Esophagus muscularis mucosa (tissue), 4 donors: Measurements from ENCODE around the gene PYROXD2.

Experiments
- CTCF ChIP-seq, 3 experiments: fragments of 200-600 bp in 2 of 3; fragments of 450-650 bp in 1 of 3; sonication (generic) in 2 of 3; IDR thresholded peaks; one replicate each; pipeline ENCODE4 v1.5.1; 2017 to 2019; ENCODE audit warnings: antibody characterized with exemption in 3 of 3, mild to moderate bottlenecking in 2 of 3, moderate library complexity in 1 of 3
- EP300 ChIP-seq: sonication (generic); formaldehyde crosslinking; IDR thresholded peaks from one replicate; pipeline ENCODE4 v1.6.1; 2017; ENCODE audit warnings: antibody characterized with exemption
- POLR2AphosphoS5 ChIP-seq, 2 donors: sonication (generic); formaldehyde crosslinking; IDR thresholded peaks; one replicate each; pipeline ENCODE4 v1.6.1; 2017; ENCODE audit warnings: antibody characterized with exemption in 2 of 2

GRCh38 chr10:98389398-98389797, 25.6 kb downstream of the PYROXD2 start:
- no peak for TF ChIP-seq EP300
- TF ChIP-seq CTCF (IDR thresholded peaks at IDR 0.05) = no peak
- no peak for TF ChIP-seq POLR2AphosphoS5 (IDR thresholded peaks at IDR 0.05)
